GM10266 (cell line): Measurements from ENCODE around the gene CIB1.

Source experiments
- DNase-seq: peaks from one replicate; pipeline ENCODE4 v3.0.0; 2012; ENCODE audit errors: extremely low spot score
- TF ChIP-seq, protein P1 (sequence below): IDR thresholded peaks from 2 replicates; pipeline ENCODE4 v1.5.1; 2012; ENCODE audit warnings: mild to moderate bottlenecking, low read depth; ENCODE audit not compliant: control insufficient read depth, insufficient read depth; ENCODE audit errors: missing control alignments

The CIB1 gene

DNA sequence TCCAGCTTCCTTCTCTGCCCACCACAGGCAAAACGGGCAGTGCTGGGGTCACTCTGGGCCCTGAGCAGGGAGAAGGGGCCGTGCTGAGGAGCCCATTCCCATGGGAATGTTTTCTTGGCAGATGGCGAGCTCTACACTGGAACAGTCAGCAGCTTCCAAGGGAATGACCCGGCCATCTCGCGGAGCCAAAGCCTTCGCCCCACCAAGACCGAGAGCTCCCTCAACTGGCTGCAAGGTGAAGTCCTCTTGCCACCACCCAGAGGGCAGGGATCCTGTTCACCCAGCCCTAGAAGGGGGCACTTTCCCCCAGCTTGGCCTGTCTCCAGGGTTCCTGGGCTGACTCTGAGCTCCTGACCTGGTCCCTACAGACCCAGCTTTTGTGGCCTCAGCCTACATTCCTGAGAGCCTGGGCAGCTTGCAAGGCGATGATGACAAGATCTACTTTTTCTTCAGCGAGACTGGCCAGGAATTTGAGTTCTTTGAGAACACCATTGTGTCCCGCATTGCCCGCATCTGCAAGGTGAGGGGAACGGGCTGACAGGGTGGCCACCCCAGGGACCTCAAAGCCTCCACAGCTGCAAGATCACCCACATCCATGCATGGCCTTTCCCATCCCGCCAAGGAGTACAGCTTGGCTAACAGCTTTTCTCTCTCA lies 12.4 kb downstream of the CIB1 start:
- peak; percentile 73 for DNase-seq
- TF ChIP-seq, protein P1, sequence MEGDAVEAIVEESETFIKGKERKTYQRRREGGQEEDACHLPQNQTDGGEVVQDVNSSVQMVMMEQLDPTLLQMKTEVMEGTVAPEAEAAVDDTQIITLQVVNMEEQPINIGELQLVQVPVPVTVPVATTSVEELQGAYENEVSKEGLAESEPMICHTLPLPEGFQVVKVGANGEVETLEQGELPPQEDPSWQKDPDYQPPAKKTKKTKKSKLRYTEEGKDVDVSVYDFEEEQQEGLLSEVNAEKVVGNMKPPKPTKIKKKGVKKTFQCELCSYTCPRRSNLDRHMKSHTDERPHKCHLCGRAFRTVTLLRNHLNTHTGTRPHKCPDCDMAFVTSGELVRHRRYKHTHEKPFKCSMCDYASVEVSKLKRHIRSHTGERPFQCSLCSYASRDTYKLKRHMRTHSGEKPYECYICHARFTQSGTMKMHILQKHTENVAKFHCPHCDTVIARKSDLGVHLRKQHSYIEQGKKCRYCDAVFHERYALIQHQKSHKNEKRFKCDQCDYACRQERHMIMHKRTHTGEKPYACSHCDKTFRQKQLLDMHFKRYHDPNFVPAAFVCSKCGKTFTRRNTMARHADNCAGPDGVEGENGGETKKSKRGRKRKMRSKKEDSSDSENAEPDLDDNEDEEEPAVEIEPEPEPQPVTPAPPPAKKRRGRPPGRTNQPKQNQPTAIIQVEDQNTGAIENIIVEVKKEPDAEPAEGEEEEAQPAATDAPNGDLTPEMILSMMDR, result peak; percentile 74

DNA sequence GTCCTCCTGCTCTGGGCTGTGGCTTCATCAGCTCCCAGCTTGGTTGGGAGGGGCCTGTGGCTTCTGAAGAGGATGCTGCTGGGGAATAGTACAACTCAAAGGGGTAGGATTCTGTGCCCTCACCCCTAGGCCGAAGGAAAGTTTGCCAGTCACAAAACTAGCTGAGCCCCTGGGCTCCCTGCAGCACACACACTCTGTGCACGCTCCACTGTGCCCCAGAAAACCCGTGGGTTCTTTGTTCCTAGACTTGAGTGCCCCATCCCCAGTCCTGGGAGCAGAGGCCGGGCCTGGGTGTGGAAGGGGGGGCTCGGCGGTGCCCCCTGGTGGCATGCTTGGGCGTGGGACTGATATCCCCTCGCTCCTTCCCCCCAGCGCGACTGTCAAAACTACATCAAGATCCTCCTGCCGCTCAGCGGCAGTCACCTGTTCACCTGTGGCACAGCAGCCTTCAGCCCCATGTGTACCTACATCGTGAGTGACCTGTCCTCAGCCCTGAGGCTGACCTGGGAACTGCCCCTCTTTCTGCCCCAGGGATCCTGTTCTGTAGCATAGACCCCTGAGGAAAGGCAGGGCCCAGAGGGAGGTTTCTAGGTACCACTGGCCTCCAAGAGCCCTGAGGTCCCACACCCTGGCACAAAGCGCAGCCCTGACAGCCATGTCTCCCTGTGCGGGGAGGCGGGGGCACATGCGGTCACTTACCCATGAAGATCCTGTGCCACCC lies 14.2 kb downstream of the CIB1 start:
- peak; percentile 62 for DNase-seq
- TF ChIP-seq, protein P1, result peak; percentile 56

- DNase-seq, result no peak
- TF ChIP-seq, protein P1, result no peak
Observed at GRCh38 chr15:90217671-90218394, 15.9 kb downstream of the CIB1 start.

GRCh38 chr15:90214553-90215196 lies 19.1 kb downstream of the CIB1 start:
- TF ChIP-seq, protein P1, result no peak
- DNase-seq, result no peak

- no peak for DNase-seq
- TF ChIP-seq, protein P1, result no peak
Observed at GRCh38 chr15:90213818-90214204, 19.9 kb downstream of the CIB1 start.

- DNase-seq, result no peak
- TF ChIP-seq, protein P1, result no peak
Observed at GRCh38 chr15:90213122-90213817, 20.5 kb downstream of the CIB1 start.
